Panc1 (cell line): Measurements from ENCODE around the gene MDM2. TPM values are rescaled to one million over a fixed set of nuclear protein-coding genes. Genes with fewer than 3 reads are reported as not detected.

ENCODE experiments used
- ATAC-seq: fragments of 200-7000 bp; cut with Tn5 transposase; 2 replicates; pipeline ENCODE4 v1.9.1; 2020; ENCODE audit warnings: mild to moderate bottlenecking, moderate library complexity
- BruUV-seq: library from RNA; stranded (reverse); fragments of 400-500 nt; replicated peaks from 2 replicates; lab custom pipeline; 2021; lab: Mats Ljungman, UMichigan
- CTCF ChIA-PET: fragments of 300-600 bp; sonication (Branson Sonifier 250); formaldehyde crosslinking; loops from one replicate; lab custom pipeline; 2022; ENCODE audit warnings: antibody characterized with exemption; lab: Charles Lee
- POLR2A ChIA-PET: fragments of 300-600 bp; sonication (Branson Sonifier 250); formaldehyde crosslinking; loops from one replicate; lab custom pipeline; 2022; ENCODE audit warnings: antibody characterized with exemption; lab: Charles Lee
- DNase-seq: peaks from one replicate; pipeline ENCODE4 v3.0.0-alpha.2; 2010; ENCODE audit warnings: low read depth, low spot score
- H3K27ac ChIP-seq: 2 replicates; pipeline ENCODE4 v1.5.1; 2011; ENCODE audit warnings: mild to moderate bottlenecking, low read length, inconsistent platforms
- H3K27me3 ChIP-seq: fragments of 200-500 bp; sonication (Bioruptor generic); 2 replicates; pipeline ENCODE4 v1.6.0; 2014; ENCODE audit warnings: low read length, inconsistent platforms; ENCODE audit not compliant: control insufficient read depth, insufficient read depth
- H3K36me3 ChIP-seq: fragments of 200-500 bp; sonication (Bioruptor generic); 2 replicates; pipeline ENCODE4 v1.5.1; 2014; ENCODE audit warnings: inconsistent platforms, mild to moderate bottlenecking, low read length, moderate library complexity; ENCODE audit not compliant: control insufficient read depth, insufficient read depth
- H3K4me1 ChIP-seq: 2 replicates; pipeline ENCODE4 v1.5.1; 2011; ENCODE audit warnings: inconsistent platforms, mild to moderate bottlenecking, low read length, moderate library complexity; ENCODE audit not compliant: control insufficient read depth, insufficient read depth
- H3K4me3 ChIP-seq, 2 experiments: 2 replicates each; pipeline ENCODE4 v1.5.1; 2011 to 2012; ENCODE audit warnings: low read depth in 2 of 2, low read length in 2 of 2, mild to moderate bottlenecking in 2 of 2, inconsistent platforms in 1 of 2, moderate library complexity in 1 of 2
- H3K9me3 ChIP-seq: fragments of 200-500 bp; sonication (Bioruptor generic); 2 replicates; pipeline ENCODE4 v1.5.1; 2014; ENCODE audit warnings: low read depth, mild to moderate bottlenecking, inconsistent platforms, low read length, moderate library complexity; ENCODE audit not compliant: control insufficient read depth, insufficient read depth
- CTCF ChIP-seq: fragments of 450-650 bp; IDR thresholded peaks from 2 replicates; pipeline ENCODE4 v1.5.1; 2017; ENCODE audit warnings: mild to moderate bottlenecking
- POLR2AphosphoS5 ChIP-seq: IDR thresholded peaks from 2 replicates; pipeline ENCODE4 v1.6.1; 2012; ENCODE audit warnings: mild to moderate bottlenecking, low read depth, low read length, moderate library complexity
- REST ChIP-seq, 2 experiments: IDR thresholded peaks; 2 replicates each; pipeline ENCODE4 v1.6.1; 2011 to 2012; ENCODE audit warnings: low read depth in 2 of 2, control low read depth in 1 of 2, low read length in 1 of 2, mild to moderate bottlenecking in 1 of 2, moderate library complexity in 1 of 2; ENCODE audit not compliant: insufficient read depth in 1 of 2
- SIN3A ChIP-seq: IDR thresholded peaks from 2 replicates; pipeline ENCODE4 v1.6.1; 2012; ENCODE audit warnings: low read depth, mild to moderate bottlenecking, low read length, moderate library complexity, borderline replicate concordance; ENCODE audit not compliant: insufficient read depth
- TCF7L2 ChIP-seq: IDR thresholded peaks from 2 replicates; pipeline ENCODE4 v1.6.1; 2011; ENCODE audit warnings: mild to moderate bottlenecking, low read depth, low read length, inconsistent platforms
- in situ Hi-C: cut with HindIII; loops from 2 replicates; pipeline ENCODE4 v1.10.0; 2016; ENCODE audit warnings: low sequenced_read_pairs, low pct_unique_long_range_greater_than_20kb
- intact Hi-C: fragments of 100-400 bp; cut with micrococcal nuclease; formaldehyde crosslinking; loops from one replicate; pipeline ENCODE4 v1.10.0; 2022; ENCODE audit not compliant: unreplicated experiment
- total RNA-seq: library from RNA; stranded (reverse); gene quantifications from one replicate; pipeline ENCODE4 v1.2.1, GENCODE V29; 2021; ENCODE audit not compliant: unreplicated experiment

MDM2 gene
- total RNA-seq, 1 experiment from 2014 or later: 101 TPM

DNA sequence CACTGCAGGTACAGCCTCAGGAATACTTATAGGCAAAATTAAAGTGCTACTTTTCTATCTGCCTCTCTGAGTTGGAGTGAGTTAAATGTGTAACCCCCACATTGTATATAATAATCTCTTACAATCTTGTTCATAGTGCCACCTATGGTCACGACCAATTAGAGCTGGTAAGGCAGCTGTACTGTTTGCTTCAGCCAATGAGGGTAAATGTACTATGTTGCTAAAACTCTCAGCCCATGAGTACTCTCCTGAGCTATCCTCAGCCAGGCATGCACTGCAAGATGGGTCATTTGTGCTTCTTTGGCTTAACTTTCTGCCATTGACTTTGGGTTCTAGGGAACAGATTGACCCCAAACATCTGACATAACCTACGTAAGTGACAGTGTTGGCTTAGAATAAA, 15.0 kb upstream of the MDM2 start:
- no peaks in the 10 kb centered on the region for H3K27me3 ChIP-seq
- intact Hi-C loops: no loop called here
- no peaks in the 10 kb centered on the region for H3K36me3 ChIP-seq
- no peaks in the 10 kb centered on the region for H3K4me1 ChIP-seq
- POLR2A ChIA-PET: interaction anchor here (0.6 kb wide), 2 partner anchors 13 to 97 kb away, joined by 3 to 5 read pairs; no protein-coding TSS in a partner anchor
- no peak for TF ChIP-seq POLR2AphosphoS5
- no peak for TF ChIP-seq TCF7L2
- no peak for TF ChIP-seq CTCF
- TF ChIP-seq REST (IDR thresholded peaks at IDR 0.05; ENCODE audit: insufficient read depth in 1 of 2, low read depth in 2 of 2, low read length in 1 of 2): no peak
- TF ChIP-seq SIN3A: no peak
- in situ Hi-C loops: no loop called here
- H3K27ac ChIP-seq: no peak overlapping the region
- CTCF ChIA-PET: no interaction called here
- BruUV-seq: no TSS peak
- ATAC-seq: peak; percentile 81
- H3K4me3 ChIP-seq: no peak overlapping the region
- no peaks in the 10 kb centered on the region for H3K9me3 ChIP-seq
- DNase-seq: no peak

DNA sequence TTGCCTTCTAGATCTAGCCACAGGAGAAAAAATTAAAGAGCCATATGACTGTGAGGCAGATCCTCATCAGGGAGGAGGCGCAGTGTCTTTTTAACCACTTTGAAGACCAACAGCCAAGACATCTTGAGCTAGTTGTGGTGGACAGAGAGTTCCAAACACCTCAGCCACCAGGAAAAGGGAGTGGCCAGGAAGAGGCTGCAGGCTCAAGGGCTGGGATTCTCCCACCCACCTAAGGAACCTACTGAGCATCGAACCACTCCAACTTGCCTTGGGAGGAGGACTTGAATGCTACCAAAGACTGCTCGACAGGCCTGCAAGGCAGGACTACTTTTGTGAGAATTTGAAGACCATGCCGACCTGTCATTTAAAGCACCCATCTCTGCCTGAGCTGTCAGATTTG, 14.5 kb upstream of the MDM2 start:
- CTCF ChIA-PET: no interaction called here
- in situ Hi-C loops: no loop called here
- Histone ChIP-seq H3K4me3 (no peak overlapping the region), H3K27me3 (no peaks in the 10 kb centered on the region), H3K27ac (no peak overlapping the region), H3K36me3 (no peaks in the 10 kb centered on the region), H3K4me1 (no peaks in the 10 kb centered on the region), H3K9me3 (no peaks in the 10 kb centered on the region)
- no peak; the same call in 1 of the 2 replicates for ATAC-seq
- POLR2A ChIA-PET: interaction anchor here (0.6 kb wide), 2 partner anchors 13 to 98 kb away, joined by 3 to 5 read pairs; no protein-coding TSS in a partner anchor
- BruUV-seq: no TSS peak
- TF ChIP-seq POLR2AphosphoS5 (no peak), CTCF (no peak), TCF7L2 (no peak)
- intact Hi-C loops: no loop called here
- DNase-seq: no peak
